Caco-2 (cell line): ENCODE results near the gene VAPB. TPM values are rescaled to one million over a fixed set of nuclear protein-coding genes. Genes with fewer than 3 reads are reported as not detected.

ENCODE experiments used
- BruUV-seq: library from RNA; stranded (reverse); fragments of 400-500 nt; replicated peaks from 2 replicates; lab custom pipeline; 2021; lab: Mats Ljungman, UMichigan
- CTCF ChIA-PET: fragments of 300-600 bp; sonication (Branson Sonifier 250); formaldehyde crosslinking; loops from one replicate; lab custom pipeline; 2022; ENCODE audit warnings: antibody characterized with exemption; lab: Charles Lee
- POLR2A ChIA-PET: fragments of 300-600 bp; sonication (Branson Sonifier 250); formaldehyde crosslinking; loops from one replicate; lab custom pipeline; 2022; ENCODE audit warnings: antibody characterized with exemption; lab: Charles Lee
- DNase-seq, 2 experiments: peaks; one replicate each; pipeline versions ENCODE4 v3.0.0 to v3.0.0-alpha.2; 2020 to 2022
- H3K27me3 ChIP-seq: replicated peaks from 2 replicates; pipeline ENCODE4 v1.6.0; 2011; ENCODE audit warnings: low read length; ENCODE audit not compliant: control insufficient read depth, insufficient read depth
- H3K36me3 ChIP-seq: 2 replicates; pipeline ENCODE4 v1.5.1; 2011; ENCODE audit warnings: low read length; ENCODE audit not compliant: control insufficient read depth, insufficient read depth
- H3K4me1 ChIP-seq: fragments of 250-450 bp; sonication (Bioruptor Pico); 2 replicates; pipeline ENCODE4 v1.5.1; 2020; ENCODE audit warnings: mild to moderate bottlenecking
- H3K4me3 ChIP-seq: 2 replicates; pipeline ENCODE4 v1.5.1; 2011; ENCODE audit warnings: low read depth, mild to moderate bottlenecking, control low read depth, low read length
- H3K9me3 ChIP-seq: fragments of 250-450 bp; sonication (Bioruptor Pico); 2 replicates; pipeline ENCODE4 v1.5.1; 2020; ENCODE audit warnings: mild to moderate bottlenecking, moderate library complexity
- H3K27ac Mint-ChIP-seq: one replicate; pipeline ENCODE4 v1.8.0; 2022; ENCODE audit warnings: mixed read lengths; ENCODE audit not compliant: unreplicated experiment
- H3K27me3 Mint-ChIP-seq: one replicate; pipeline ENCODE4 v1.8.0; 2022; ENCODE audit warnings: mixed read lengths; ENCODE audit not compliant: insufficient read depth, unreplicated experiment
- H3K36me3 Mint-ChIP-seq: one replicate; pipeline ENCODE4 v1.8.0; 2022; ENCODE audit warnings: mild to moderate bottlenecking, mixed read lengths; ENCODE audit not compliant: insufficient read depth, unreplicated experiment
- H3K4me1 Mint-ChIP-seq: one replicate; pipeline ENCODE4 v1.8.0; 2022; ENCODE audit warnings: low read depth, mixed read lengths; ENCODE audit not compliant: unreplicated experiment
- H3K4me3 Mint-ChIP-seq: one replicate; pipeline ENCODE4 v1.8.0; 2022; ENCODE audit warnings: mild to moderate bottlenecking, moderate library complexity, mixed read lengths; ENCODE audit not compliant: unreplicated experiment
- H3K9me3 Mint-ChIP-seq: one replicate; pipeline ENCODE4 v1.8.0; 2022; ENCODE audit warnings: mixed read lengths; ENCODE audit not compliant: unreplicated experiment
- intact Hi-C: fragments of 100-400 bp; cut with micrococcal nuclease; formaldehyde crosslinking; loops from one replicate; pipeline ENCODE4 v1.10.0; 2022; ENCODE audit not compliant: unreplicated experiment
- total RNA-seq: library from RNA; stranded (reverse); gene quantifications from 2 replicates; pipeline ENCODE4 v1.2.3, GENCODE V29; 2022
- TF ChIP-seq, protein P1 (sequence below), 2 experiments: fragments of 200-600 bp in 1 of 2; IDR thresholded peaks; 1 replicate in 1 of 2; 2 replicates in 1 of 2; pipeline versions ENCODE4 v1.5.1 to v1.8.0; 2011 to 2022; ENCODE audit warnings: antibody characterized with exemption in 1 of 2, control low read depth in 1 of 2, inconsistent platforms in 1 of 2, low read depth in 1 of 2, low read length in 1 of 2, mild to moderate bottlenecking in 1 of 2, moderate library complexity in 1 of 2; ENCODE audit not compliant: insufficient read depth in 1 of 2, severe bottlenecking in 1 of 2, unreplicated experiment in 1 of 2

Gene VAPB
- total RNA-seq, 1 experiment from 2014 or later = 186 TPM

DNA sequence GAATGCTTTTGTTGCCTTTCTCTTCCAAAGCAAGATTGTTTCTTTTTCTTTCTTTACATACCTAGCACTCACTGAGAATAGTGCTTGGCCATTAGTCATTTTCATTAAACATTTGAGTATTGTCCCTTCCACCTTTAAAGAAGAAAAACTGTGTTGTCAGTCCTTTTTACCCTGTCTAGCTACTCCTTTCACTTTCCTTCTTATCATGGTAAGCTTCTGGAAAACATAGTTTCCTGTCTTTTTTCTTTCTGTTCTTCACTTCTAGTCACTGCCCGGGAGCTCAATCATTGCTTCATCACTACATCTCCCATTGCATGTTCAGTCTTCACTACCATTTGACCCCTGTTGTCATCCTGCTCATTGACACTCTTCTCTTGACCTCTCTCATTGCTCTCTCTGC is 12.1 kb downstream of the VAPB start:
- ChIA-PET POLR2A (interaction anchor here (0.5 kb wide), 2 partner anchors 25 to 170 kb away, joined by 3 read pairs; no protein-coding TSS in a partner anchor), CTCF (no interaction called here)
- no peaks in the 10 kb centered on the region for H3K9me3 ChIP-seq
- H3K36me3 ChIP-seq = no peaks in the 10 kb centered on the region
- intact Hi-C loops = no loop called here
- no peak for DNase-seq
- no peaks in the 10 kb centered on the region for H3K9me3 Mint-ChIP-seq
- peaks cover 3% of the 10 kb centered on the region for H3K36me3 Mint-ChIP-seq
- peaks cover 6% of the 10 kb centered on the region for H3K4me1 Mint-ChIP-seq
- no peaks in the 10 kb centered on the region for H3K27me3 Mint-ChIP-seq
- H3K4me3 Mint-ChIP-seq = no peak overlapping the region
- H3K4me1 ChIP-seq = peaks cover 16% of the 10 kb centered on the region
- no peak overlapping the region for H3K27ac Mint-ChIP-seq
- H3K4me3 ChIP-seq = no peak overlapping the region
- TF ChIP-seq, protein P1, sequence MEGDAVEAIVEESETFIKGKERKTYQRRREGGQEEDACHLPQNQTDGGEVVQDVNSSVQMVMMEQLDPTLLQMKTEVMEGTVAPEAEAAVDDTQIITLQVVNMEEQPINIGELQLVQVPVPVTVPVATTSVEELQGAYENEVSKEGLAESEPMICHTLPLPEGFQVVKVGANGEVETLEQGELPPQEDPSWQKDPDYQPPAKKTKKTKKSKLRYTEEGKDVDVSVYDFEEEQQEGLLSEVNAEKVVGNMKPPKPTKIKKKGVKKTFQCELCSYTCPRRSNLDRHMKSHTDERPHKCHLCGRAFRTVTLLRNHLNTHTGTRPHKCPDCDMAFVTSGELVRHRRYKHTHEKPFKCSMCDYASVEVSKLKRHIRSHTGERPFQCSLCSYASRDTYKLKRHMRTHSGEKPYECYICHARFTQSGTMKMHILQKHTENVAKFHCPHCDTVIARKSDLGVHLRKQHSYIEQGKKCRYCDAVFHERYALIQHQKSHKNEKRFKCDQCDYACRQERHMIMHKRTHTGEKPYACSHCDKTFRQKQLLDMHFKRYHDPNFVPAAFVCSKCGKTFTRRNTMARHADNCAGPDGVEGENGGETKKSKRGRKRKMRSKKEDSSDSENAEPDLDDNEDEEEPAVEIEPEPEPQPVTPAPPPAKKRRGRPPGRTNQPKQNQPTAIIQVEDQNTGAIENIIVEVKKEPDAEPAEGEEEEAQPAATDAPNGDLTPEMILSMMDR (IDR thresholded peaks at IDR 0.05; ENCODE audit: insufficient read depth in 1 of 2, low read depth in 1 of 2, low read length in 1 of 2, severe bottlenecking in 1 of 2, unreplicated experiment in 1 of 2) = no peak
- BruUV-seq = no TSS peak
- H3K27me3 ChIP-seq = no peaks in the 10 kb centered on the region

DNA sequence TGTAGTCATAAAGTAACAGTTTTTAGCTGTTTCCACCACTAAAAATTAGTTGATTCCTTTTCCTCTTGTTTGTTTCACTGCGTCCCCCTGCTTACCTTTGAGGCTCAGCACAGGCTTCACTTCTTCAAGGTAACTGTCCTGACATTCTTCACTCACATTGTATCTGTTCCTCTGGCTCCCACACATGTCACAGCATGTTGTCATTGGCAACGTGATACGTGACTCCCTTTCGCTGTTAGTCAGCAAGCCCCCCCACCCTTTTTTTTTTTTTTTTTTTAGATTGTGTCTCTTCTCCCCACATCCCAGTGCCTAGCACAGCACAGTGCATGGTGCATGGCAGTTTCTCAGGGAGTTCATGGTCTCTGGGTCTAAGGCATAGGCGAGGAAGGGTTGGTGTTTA is 13.3 kb downstream of the VAPB start:
- Mint-ChIP-seq H3K36me3 (no peaks in the 10 kb centered on the region), H3K27me3 (no peaks in the 10 kb centered on the region), H3K27ac (no peak overlapping the region), H3K9me3 (no peaks in the 10 kb centered on the region), H3K4me1 (no peaks in the 10 kb centered on the region), H3K4me3 (no peak overlapping the region)
- Histone ChIP-seq H3K4me3 (no peak overlapping the region), H3K27me3 (no peaks in the 10 kb centered on the region), H3K9me3 (no peaks in the 10 kb centered on the region), H3K4me1 (peaks cover 21% of the 10 kb centered on the region), H3K36me3 (no peaks in the 10 kb centered on the region)
- intact Hi-C loops = no loop called here
- TF ChIP-seq, protein P1 (IDR thresholded peaks at IDR 0.05; ENCODE audit: insufficient read depth in 1 of 2, low read depth in 1 of 2, low read length in 1 of 2, severe bottlenecking in 1 of 2, unreplicated experiment in 1 of 2) = no peak
- CTCF ChIA-PET = no interaction called here
- no TSS peak for BruUV-seq
- POLR2A ChIA-PET = no interaction called here
- DNase-seq = no peak

DNA sequence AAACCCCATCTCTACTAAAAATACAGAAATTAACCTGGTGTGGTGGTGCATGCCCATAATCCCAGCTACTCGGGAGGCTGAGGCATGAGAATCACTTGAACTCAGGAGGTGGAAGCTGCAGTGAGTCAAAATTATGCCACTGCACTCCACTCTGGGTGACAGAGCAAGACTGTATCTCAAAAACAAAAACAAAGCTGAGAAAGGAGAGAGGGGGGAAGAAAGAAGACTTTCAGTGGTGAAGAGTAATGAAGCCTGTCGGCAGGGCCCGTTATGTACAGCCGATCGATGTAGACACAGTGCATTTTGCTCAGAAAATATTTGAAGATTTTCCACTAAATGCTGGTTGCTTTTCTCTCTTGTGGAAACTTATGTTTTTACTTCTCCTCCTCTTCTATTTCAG is 13.8 kb downstream of the VAPB start:
- intact Hi-C loops = no loop called here
- no peaks in the 10 kb centered on the region for H3K36me3 ChIP-seq
- H3K27me3 Mint-ChIP-seq = no peaks in the 10 kb centered on the region
- H3K9me3 Mint-ChIP-seq = no peaks in the 10 kb centered on the region
- ChIA-PET POLR2A (no interaction called here), CTCF (no interaction called here)
- no peak for DNase-seq
- H3K4me1 Mint-ChIP-seq = no peaks in the 10 kb centered on the region
- no peak overlapping the region for H3K4me3 Mint-ChIP-seq
- H3K4me3 ChIP-seq = no peak overlapping the region
- H3K27ac Mint-ChIP-seq = no peak overlapping the region
- H3K36me3 Mint-ChIP-seq = no peaks in the 10 kb centered on the region
- no peaks in the 10 kb centered on the region for H3K9me3 ChIP-seq
- peaks cover 25% of the 10 kb centered on the region for H3K4me1 ChIP-seq
- BruUV-seq = no TSS peak
- H3K27me3 ChIP-seq = no peaks in the 10 kb centered on the region
- TF ChIP-seq, protein P1 (IDR thresholded peaks at IDR 0.05; ENCODE audit: insufficient read depth in 1 of 2, low read depth in 1 of 2, low read length in 1 of 2, severe bottlenecking in 1 of 2, unreplicated experiment in 1 of 2) = no peak
